Lung (tissue), 12 donors: ENCODE data around the gene PRKAA1. TPM values are rescaled to one million over a fixed set of nuclear protein-coding genes. Genes with fewer than 3 reads are reported as not detected.
A peak's percentile ranks its signal among the peaks of the same experiment; 100 is the strongest.

Source experiments
- ATAC-seq: fragments of 200-7000 bp; cut with Tn5 transposase; one replicate; pipeline ENCODE4 v1.9.1; 2020; ENCODE audit warnings: moderate number of reproducible peaks; ENCODE audit not compliant: insufficient read depth, low FRiP score
- DNase-seq, 3 donors: peaks; one replicate each; pipeline ENCODE4 v3.0.0-alpha.2; 2013 to 2017
- H3K27ac ChIP-seq, 2 donors: one replicate each; pipeline ENCODE4 v1.5.1; 2013; ENCODE audit warnings: mild to moderate bottlenecking in 2 of 2, moderate library complexity in 2 of 2, control low read depth in 1 of 2, inconsistent platforms in 1 of 2, low read depth in 1 of 2, low read length in 1 of 2
- H3K27me3 ChIP-seq, 3 donors: one replicate each; pipeline ENCODE4 v1.5.1; 2013; ENCODE audit warnings: low read length in 2 of 3; ENCODE audit not compliant: control insufficient read depth in 3 of 3, insufficient read depth in 3 of 3
- H3K36me3 ChIP-seq, 4 donors: one replicate each; pipeline ENCODE4 v1.5.1; 2013; ENCODE audit warnings: low read length in 4 of 4, mild to moderate bottlenecking in 1 of 4, moderate library complexity in 1 of 4; ENCODE audit not compliant: control insufficient read depth in 4 of 4, insufficient read depth in 4 of 4
- H3K4me1 ChIP-seq, 5 donors: one replicate each; pipeline ENCODE4 v1.5.1; 2013; ENCODE audit warnings: low read length in 5 of 5, mild to moderate bottlenecking in 2 of 5, moderate library complexity in 1 of 5; ENCODE audit not compliant: control insufficient read depth in 5 of 5, insufficient read depth in 5 of 5
- H3K4me3 ChIP-seq: one replicate; pipeline ENCODE4 v1.5.1; 2013; ENCODE audit warnings: mild to moderate bottlenecking, control low read depth, moderate library complexity
- H3K9ac ChIP-seq, 2 donors: one replicate each; pipeline ENCODE4 v1.5.1; 2013; ENCODE audit warnings: low read length in 2 of 2, control low read depth in 1 of 2; ENCODE audit not compliant: insufficient read depth in 1 of 2
- H3K9me3 ChIP-seq, 4 donors: one replicate each; pipeline ENCODE4 v1.5.1; 2013; ENCODE audit warnings: low read length in 3 of 4, mild to moderate bottlenecking in 1 of 4, moderate library complexity in 1 of 4; ENCODE audit not compliant: control insufficient read depth in 4 of 4, insufficient read depth in 3 of 4
- WGBS, 2 donors: extraction: QIAGEN DNeasy Blood & Tissue Kit; methylation state at CpG; one replicate each; pipeline ENCODE4 v1.1.7; 2013; 5-methylcytosine and 5-hydroxymethylcytosine counted together
- polyA plus RNA-seq, 2 donors: library from polyadenylated mRNA; stranded (reverse); fragments of 200-250 nt; gene quantifications; one replicate each; pipeline ENCODE4 v1.2.1, GENCODE V29; 2013
- total RNA-seq, 2 donors: library from RNA; depleted of rRNA in 1 of 2; stranded (reverse); fragments of >200 nt in 1 of 2; gene quantifications; one replicate each; pipeline ENCODE4 v1.2.1, GENCODE V29; 2014 to 2021
- TF ChIP-seq, protein P1 (sequence below): IDR thresholded peaks from 2 replicates; pipeline ENCODE4 v1.5.1; 2012; ENCODE audit warnings: mild to moderate bottlenecking; ENCODE audit errors: control extremely low read depth, extremely low read depth
- donor health status: control.
- donor health status: control.
- donor health status: Bipolar disorder and iron deficiency.
- donor health status: healthy.
- donor health status: DM: yes; HTN: yes; CAD: no.

Gene PRKAA1
- total and polyA plus RNA-seq, 4 donors: 24.5 to 113 (median 56.6) TPM

DNA sequence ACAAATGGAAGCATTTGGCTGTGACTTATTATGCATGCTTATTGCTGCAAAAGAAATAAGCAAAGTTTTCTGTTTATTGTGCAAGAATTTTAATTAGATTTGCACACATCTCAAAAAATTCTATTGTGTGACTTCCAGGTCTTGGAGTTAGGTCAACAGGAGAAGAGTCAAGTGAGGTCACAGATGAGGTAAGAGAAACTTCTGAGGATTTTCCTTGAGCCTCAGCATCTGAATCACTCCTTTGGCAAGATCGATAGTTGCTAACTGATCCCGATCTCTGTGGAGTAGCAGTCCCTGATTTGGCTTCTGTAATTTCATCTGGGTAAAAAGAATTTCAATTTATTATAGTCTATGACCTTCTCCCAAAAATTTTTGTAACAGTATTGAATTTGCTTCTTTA lies 35.5 kb downstream of the PRKAA1 start:
- no peak for DNase-seq
- H3K4me1 ChIP-seq: no peaks in the 10 kb centered on the region
- no peak overlapping the region for H3K27ac ChIP-seq
- no peak overlapping the region for H3K9ac ChIP-seq
- 94 to 95% methylated on average over 2 of the region's 2 CpGs for WGBS, 2 donors
- ATAC-seq: no peak
- H3K4me3 ChIP-seq: no peak overlapping the region
- H3K36me3 ChIP-seq: peaks cover 7 to 27% (median 19%) of the 10 kb centered on the region in 4 donors
- no peaks in the 10 kb centered on the region for H3K9me3 ChIP-seq
- H3K27me3 ChIP-seq: no peaks in the 10 kb centered on the region
- TF ChIP-seq, protein P1, sequence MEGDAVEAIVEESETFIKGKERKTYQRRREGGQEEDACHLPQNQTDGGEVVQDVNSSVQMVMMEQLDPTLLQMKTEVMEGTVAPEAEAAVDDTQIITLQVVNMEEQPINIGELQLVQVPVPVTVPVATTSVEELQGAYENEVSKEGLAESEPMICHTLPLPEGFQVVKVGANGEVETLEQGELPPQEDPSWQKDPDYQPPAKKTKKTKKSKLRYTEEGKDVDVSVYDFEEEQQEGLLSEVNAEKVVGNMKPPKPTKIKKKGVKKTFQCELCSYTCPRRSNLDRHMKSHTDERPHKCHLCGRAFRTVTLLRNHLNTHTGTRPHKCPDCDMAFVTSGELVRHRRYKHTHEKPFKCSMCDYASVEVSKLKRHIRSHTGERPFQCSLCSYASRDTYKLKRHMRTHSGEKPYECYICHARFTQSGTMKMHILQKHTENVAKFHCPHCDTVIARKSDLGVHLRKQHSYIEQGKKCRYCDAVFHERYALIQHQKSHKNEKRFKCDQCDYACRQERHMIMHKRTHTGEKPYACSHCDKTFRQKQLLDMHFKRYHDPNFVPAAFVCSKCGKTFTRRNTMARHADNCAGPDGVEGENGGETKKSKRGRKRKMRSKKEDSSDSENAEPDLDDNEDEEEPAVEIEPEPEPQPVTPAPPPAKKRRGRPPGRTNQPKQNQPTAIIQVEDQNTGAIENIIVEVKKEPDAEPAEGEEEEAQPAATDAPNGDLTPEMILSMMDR: no peak

DNA sequence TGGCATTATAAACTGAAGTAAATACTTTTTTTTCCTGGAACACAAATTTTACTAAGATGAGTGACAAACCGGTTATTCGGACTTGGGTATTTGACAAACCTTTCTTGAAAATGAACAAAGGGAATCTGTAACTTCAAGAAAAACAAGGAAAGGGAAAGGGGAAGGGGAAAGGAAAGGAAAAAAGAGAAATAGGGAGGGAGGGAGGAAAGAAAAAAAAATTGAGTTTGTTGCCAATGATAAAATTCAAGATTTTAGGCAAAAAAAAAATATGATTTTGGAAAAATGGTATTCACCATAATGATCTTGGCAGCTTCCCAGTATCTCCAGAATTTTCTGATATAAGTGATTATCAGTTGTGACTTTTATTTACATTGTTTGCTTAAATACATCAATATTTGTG lies 40.8 kb downstream of the PRKAA1 start:
- TF ChIP-seq, protein P1: no peak
- Histone ChIP-seq H3K27me3 (no peaks in the 10 kb centered on the region), H3K36me3 (peaks cover 1 to 8% (median 3%) of the 10 kb centered on the region in 4 donors), H3K4me3 (no peak overlapping the region), H3K9me3 (no peaks in the 10 kb centered on the region), H3K27ac (no peak overlapping the region), H3K9ac (no peak overlapping the region), H3K4me1 (peaks cover 0 to 12% (median 0%) of the 10 kb centered on the region in 5 donors)
- 93 to 97% methylated on average over 2 of the region's 2 CpGs for WGBS, 2 donors
- DNase-seq (no peak), ATAC-seq (no peak)

DNA sequence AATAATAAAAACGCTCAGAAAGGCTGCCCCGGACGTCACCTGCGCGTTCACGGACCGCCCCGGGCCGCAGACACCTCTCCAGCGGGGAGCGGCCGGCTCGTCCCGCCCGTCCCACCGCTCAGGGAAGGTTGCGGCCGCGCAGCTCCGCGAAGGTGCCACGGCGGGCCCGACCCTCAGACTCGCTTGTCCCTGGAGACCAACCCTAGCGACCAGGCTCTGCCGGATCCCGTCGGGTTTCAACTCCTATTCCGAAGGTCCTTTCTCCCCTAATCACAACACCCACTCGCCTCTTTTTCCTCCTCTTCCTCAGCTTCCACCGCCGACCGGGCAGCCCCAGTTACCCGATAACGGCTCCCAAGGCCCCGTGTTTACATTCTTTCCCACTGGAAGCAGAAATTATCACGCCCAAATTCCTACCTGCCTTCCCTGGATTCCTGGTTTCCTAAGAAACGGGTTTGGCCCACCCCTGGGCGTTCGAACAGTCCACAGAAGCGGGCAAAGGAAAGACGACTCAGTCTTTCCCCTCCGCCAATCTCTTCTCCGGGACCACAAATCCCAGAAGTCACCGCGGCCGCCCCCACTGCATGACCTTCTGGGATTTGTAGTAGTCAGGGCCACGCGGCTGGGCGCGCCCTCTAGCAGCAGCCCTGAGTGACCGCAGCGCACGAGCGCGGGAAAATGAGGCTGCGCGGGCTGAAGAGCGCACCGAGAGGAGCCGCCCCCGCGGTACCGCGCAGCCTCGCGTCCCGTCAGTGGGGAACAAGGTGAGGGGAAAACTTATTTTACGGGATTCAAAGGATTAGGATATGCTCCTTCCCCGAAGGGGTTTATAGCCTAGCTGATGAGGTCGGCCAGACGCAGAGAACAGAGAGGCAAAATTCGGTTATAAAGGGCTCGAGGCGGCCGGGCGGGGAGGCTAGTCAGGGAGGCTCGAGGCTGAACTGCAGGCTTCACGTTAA lies 42.5 kb downstream of the PRKAA1 start, which contains the start of gene TTC33:
TTC33 (minus strand) TSS at position 555 of the 959 bp plus-strand sequence. CDS start 8,943 bp downstream, outside the sequence.
- H3K9me3 ChIP-seq: no peaks in the 10 kb centered on the region
- ATAC-seq: peak; percentile 97
- TF ChIP-seq, protein P1: peak; percentile 56
- peak within 1 kb of the TSS; percentile 95 for H3K4me3 ChIP-seq
- H3K36me3 ChIP-seq: peaks cover 0 to 3% (median 2%) of the 10 kb centered on the region in 4 donors
- peak within 1 kb of the TSS; percentile 78 to 97 for H3K9ac ChIP-seq
- DNase-seq: peak; percentile 97 to 98 (median 97)
- no peaks in the 10 kb centered on the region for H3K27me3 ChIP-seq
- H3K27ac ChIP-seq: peak within 1 kb of the TSS; percentile 88 to 90
- WGBS, 2 donors: 6 to 7% methylated on average over 77 to 80 of the region's 80 CpGs
- H3K4me1 ChIP-seq: peaks cover 0 to 12% (median 0%) of the 10 kb centered on the region in 5 donors
